RPMI7951 (cell line): ENCODE data around the gene LMO7. TPM values are rescaled to one million over a fixed set of nuclear protein-coding genes. Genes with fewer than 3 reads are reported as not detected.
A peak's percentile ranks its signal among the peaks of the same experiment; 100 is the strongest.
"Not testable (repeated sequence)": the region's sequence is repeated elsewhere in the genome, so short reads cannot be mapped to it uniquely, and the experiment has no call there.

Experiments
- DNase-seq: peaks from one replicate; pipeline ENCODE4 v3.0.0-alpha.2; 2012; ENCODE audit warnings: low read depth
- total RNA-seq: library from RNA; depleted of rRNA; stranded (reverse); fragments of >200 nt; shearing (Covaris generic); gene quantifications from 2 replicates; pipeline ENCODE4 v1.2.3, GENCODE V29; 2014

Gene LMO7
- total RNA-seq, 1 experiment from 2014 or later, result 92.4 TPM

- DNase-seq, result not testable (repeated sequence)
Observed at GRCh38 chr13:75743072-75743471, 106.9 kb downstream of the LMO7 start.

DNA sequence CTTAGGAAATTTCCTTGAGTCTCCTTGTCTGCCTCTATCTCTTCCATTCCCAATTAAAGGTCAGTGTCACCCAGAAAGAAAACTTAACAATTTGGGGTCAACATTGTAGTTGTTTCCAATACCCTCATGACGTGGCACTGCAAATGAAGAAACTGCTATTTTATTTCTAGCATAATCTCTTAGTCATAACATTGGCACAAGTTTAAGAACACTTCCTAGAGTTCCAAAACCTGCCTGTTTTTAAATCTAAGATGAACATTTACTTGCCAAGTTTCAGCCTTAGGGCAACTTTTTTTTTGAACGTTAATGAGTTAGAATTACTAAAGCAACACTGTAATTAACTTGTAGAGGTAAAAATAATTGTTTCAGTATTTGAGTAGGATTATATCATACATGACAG is 108.0 kb downstream of the LMO7 start:
- no peak for DNase-seq

DNA sequence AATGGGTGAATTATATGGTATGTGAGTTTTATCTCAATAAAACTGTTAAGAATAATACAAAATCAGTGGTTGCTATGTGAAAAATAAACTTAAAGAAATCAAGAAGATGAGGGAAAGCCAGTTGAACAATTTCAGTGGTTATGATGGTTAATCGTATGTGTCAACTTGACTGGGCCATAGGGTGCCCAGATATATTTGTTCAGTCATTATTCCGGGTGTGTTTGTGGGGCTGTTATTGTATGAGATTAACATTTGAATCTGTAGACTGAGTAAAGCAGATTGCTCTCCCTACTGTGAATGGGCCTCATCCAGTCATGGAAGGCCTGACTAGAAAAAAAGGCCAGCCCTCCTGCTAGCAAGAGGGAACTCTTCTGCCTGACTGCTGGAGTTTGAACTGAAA is 109.3 kb downstream of the LMO7 start:
- no peak for DNase-seq

DNA sequence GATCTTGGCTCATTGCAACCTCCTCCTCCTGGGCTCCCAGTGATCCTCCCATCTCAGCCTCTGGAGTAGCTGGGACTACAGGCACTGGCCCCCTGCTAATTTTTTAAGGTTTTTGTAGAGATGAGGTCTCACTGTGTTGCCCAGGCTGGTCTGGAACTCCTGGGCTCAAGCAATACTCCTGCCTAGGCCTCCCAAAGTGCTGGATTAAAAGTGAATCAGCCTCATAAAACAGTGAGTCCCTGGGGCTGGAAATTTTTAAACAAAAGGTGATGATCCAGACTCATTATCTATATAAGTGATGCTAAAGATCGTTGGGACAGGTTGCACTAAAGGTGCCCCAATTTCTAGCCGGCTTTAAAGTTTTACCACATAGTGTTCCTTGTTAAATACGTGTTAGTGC is 112.7 kb downstream of the LMO7 start:
- no peak for DNase-seq

- DNase-seq, result peak; percentile 43
Observed at GRCh38 chr13:75749407-75749806, 113.3 kb downstream of the LMO7 start.

DNA sequence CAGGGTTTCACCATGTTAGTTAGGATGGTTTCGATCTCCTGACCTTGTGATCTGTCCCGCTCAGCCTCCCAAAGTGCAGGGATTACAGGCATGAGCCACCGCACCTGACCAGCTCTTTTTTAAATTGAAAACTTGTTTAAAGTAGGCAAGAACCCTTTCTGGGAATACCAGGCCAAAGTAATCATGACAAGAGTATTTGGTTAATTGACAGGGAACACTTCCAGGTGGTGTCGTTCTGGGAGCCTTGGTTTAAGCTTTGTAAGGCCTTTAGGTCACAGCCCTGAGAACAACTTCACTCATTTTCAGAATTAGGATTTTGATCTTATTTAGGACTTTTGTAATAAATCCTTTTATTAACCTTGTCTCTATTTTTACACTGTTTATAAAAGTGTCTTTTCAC is 115.2 kb downstream of the LMO7 start:
- no peak for DNase-seq

- DNase-seq, result no peak
Observed at GRCh38 chr13:75752826-75753225, 116.7 kb downstream of the LMO7 start.

DNA sequence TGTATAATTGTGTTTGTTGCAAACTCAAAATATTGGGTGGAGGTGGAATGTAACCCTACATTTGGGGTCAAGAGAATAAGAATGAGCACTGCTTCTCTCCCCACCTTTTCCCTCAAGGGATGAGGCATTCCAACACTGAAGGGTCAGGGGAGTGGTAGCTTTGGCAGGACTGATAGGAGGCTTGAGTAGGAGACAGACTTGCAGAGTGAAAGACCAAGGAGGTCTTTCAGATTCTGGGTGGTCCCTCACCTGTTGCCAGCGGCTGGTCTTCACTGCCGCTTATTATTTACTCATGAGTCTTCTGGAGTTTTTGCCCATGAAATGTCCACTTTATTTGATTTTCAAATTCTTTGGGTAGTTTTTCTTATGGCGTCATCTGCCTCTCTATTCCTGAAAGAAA is 118.8 kb downstream of the LMO7 start:
- DNase-seq, result no peak

DNA sequence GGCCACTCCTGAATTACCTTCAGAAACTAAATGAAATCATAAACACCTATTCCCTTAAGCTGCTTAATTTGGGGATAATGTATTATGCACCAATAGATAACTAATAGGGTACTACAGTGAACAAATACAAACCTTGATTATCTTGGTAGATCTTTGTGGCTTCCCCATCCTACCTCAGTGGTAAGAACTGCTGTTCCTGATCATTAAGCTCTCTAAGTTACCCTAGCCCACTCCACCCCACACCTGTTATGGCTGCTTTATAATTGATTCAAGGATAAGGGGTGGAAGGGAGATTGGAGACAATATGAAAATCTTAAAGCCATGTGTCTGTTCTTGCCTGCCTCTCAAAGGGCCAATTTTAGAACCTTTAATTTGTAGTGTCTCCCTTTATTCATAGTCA is 121.2 kb downstream of the LMO7 start:
- DNase-seq, result no peak

- DNase-seq, result no peak
Observed at GRCh38 chr13:75759531-75759930, 123.4 kb downstream of the LMO7 start.

DNA sequence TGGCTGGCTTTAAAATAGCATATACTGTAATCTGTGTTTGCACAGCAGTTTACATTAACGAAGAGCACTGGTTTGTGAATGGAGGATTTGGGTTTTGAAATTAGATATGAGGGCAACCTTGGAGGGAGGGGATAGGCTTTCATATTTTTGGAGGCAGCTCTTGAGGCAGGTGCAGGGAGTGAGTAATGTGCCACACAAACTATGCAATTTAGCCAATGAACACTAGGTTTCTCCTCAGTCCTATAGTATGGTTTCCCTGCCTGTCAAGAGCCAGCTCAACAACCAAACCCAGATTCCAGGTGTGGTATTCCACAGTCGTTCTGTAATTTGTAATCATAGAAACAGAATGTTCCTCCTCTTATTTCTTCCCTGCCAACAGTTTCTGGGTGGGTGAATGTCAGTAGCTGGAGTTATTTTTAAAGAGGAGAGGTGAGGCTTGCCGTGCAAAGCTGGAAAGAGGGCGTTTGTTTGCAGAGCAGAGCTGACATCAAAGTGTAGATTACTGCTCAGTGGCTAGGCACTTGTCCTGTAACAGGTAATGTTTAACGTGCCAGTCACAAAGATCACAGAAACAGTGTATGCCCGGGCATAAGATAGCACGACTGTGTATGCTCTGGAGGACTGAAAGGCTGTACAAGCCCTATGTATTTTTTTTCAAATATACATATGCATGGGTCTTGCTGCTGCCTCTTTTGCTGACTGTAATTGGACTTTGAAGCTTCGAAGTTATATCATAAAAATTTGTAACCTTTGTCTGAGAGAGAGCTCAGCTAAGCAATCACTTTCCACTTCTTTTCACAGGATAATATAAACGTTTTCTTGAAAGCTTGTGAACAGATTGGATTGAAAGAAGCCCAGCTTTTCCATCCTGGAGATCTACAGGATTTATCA is 124.2 kb downstream of the LMO7 start:
- no peak for DNase-seq

GRCh38 chr13:75761369-75761768 is 125.2 kb downstream of the LMO7 start:
- DNase-seq, result peak; percentile 15

GRCh38 chr13:75762076-75762937 is 126.2 kb downstream of the LMO7 start:
- no peak for DNase-seq

DNA sequence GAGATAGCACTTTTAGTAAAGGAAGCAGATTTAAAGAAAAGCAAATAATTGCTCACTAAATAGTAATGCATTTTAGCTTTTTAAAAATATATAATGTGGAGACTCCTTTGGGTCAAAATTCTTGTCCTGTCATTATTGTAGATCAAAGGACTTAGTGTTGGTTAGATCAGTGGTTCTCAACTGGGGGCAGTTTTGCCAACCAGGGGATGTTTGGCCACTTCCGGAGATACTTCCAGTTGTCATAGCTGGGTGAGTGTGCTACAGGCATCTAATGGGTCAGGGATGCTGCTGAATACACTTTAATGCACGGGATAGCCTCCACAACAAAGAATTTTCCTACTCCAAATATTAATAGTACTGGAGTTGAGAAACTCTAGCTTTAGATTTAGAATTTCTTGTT is 126.8 kb downstream of the LMO7 start:
- no peak for DNase-seq

DNA sequence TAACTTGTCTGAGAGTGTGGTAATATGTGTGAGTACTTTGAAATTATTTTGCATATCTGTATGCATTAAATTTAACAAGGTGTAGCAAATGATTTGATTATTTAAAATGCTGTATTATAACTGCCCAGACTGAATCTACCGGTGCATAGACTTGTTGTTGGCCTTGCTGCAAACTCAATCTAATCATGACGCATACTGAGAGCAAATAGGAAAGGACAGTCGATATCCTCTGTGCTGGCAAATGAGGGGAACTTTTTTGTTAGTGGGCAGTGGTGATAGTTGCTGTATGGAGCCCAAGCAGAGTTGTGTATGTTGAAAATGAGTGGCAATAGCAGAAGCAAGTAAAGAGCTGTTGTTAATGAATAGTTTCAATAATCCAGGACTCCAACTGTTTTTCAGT is 127.4 kb downstream of the LMO7 start:
- no peak for DNase-seq

- no peak for DNase-seq
Observed at GRCh38 chr13:75764251-75764925, 128.3 kb downstream of the LMO7 start.

GRCh38 chr13:75764926-75765310 is 128.8 kb downstream of the LMO7 start:
- no peak for DNase-seq

GRCh38 chr13:75766636-75767035 is 130.5 kb downstream of the LMO7 start:
- DNase-seq, result no peak

DNA sequence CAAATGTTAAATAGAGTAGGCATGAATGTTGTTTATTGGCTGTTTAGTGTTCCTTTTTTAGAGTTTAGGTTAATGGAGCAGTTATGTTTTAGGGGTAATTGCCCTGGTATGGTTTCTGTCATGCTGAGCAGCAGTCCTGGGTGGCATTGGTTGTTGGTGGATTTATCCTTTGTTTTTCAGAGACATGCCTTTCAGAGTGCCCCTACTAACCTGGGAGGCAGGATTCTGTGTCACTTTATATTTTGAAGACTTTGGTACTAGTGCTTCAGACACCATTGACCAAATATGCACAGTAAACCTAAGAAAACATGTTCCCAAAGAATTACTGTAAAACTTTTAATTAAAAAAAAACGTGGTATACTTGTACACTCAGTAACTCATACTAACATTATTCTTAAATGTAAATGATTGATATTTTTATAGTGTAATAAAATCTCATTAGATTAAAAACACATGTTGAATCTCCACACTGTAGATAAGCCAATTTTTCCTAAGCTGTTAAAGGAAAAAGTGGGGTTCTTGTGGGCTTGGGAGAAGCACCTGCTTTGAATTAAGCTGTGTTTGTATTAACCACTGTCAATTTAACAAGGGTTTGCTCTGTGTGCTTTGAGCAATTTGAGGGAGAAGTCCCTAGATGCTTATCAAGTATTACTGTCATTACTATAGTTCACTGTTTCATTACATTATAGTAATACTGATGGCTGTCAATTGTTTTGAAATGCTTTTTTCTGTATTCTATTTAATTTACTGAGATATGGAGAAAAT is 133.2 kb downstream of the LMO7 start:
- DNase-seq, result peak; percentile 35

- DNase-seq, result no peak
Observed at GRCh38 chr13:75770164-75770563, 134.0 kb downstream of the LMO7 start.

GRCh38 chr13:75770592-75771011 is 134.5 kb downstream of the LMO7 start:
- DNase-seq, result no peak

GRCh38 chr13:75771226-75771625 is 135.1 kb downstream of the LMO7 start:
- no peak for DNase-seq
